B cell (primary cell): ENCODE measurements around the gene JAG2. TPM values are rescaled to one million over a fixed set of nuclear protein-coding genes. Genes with fewer than 3 reads are reported as not detected.

Source experiments
- ATAC-seq: fragments of 200-7000 bp; cut with Tn5 transposase; one replicate; pipeline ENCODE4 v1.10.0; 2021; ENCODE audit warnings: low read depth, mild to moderate bottlenecking, moderate number of reproducible peaks, moderate library complexity
- CTCF ChIA-PET: fragments of 350-600 bp; sonication (Branson Sonifier 250); formaldehyde crosslinking; loops from one replicate; lab custom pipeline; 2021; ENCODE audit warnings: antibody characterized with exemption, inconsistent platforms; lab: Charles Lee
- POLR2A ChIA-PET: fragments of 350-600 bp; sonication (Branson Sonifier 250); formaldehyde crosslinking; loops from one replicate; lab custom pipeline; 2021; ENCODE audit warnings: antibody characterized with exemption; lab: Charles Lee
- DNase-seq: peaks from one replicate; pipeline ENCODE4 v3.0.0; 2013
- H2AFZ ChIP-seq: 2 replicates; pipeline ENCODE4 v1.6.1; 2012; ENCODE audit warnings: mild to moderate bottlenecking, low read depth, low read length; ENCODE audit not compliant: insufficient read depth, poor library complexity, severe bottlenecking
- H3K27ac ChIP-seq, 2 donors: 1 replicate in 1 of 2; 2 replicates in 1 of 2; pipeline ENCODE4 v1.5.1; 2012 to 2013; ENCODE audit warnings: low read length in 2 of 2, mild to moderate bottlenecking in 2 of 2, moderate library complexity in 1 of 2
- H3K27me3 ChIP-seq, 4 experiments: fragments of 200-600 bp in 1 of 4; sonication (generic) in 1 of 4; replicated peaks in 1 of 4; 1 replicate in 2 of 4; 2 replicates in 2 of 4; pipeline versions ENCODE4 v1.6.1 to v1.7.0; 2013 to 2016; ENCODE audit warnings: low read length in 3 of 4, mild to moderate bottlenecking in 2 of 4, mixed read lengths in 1 of 4, moderate library complexity in 1 of 4; ENCODE audit not compliant: insufficient read depth in 4 of 4, control insufficient read depth in 3 of 4; ENCODE audit errors: control extremely low read depth in 1 of 4
- H3K36me3 ChIP-seq, 2 experiments: replicated peaks in 1 of 2; 1 replicate in 1 of 2; 2 replicates in 1 of 2; pipeline versions ENCODE4 v1.6.1 to v1.7.1; 2013; ENCODE audit warnings: low read length in 1 of 2; ENCODE audit not compliant: insufficient read depth in 2 of 2, control insufficient read depth in 1 of 2; ENCODE audit errors: control extremely low read depth in 1 of 2, extremely low read depth in 1 of 2
- H3K4me1 ChIP-seq, 2 donors: fragments of 200-600 bp in 1 of 2; sonication (generic) in 1 of 2; 1 replicate in 1 of 2; 2 replicates in 1 of 2; pipeline versions ENCODE4 v1.5.1 to v1.6.1; 2013 to 2017; ENCODE audit warnings: low read length in 2 of 2; ENCODE audit not compliant: control insufficient read depth in 2 of 2, insufficient read depth in 2 of 2
- H3K4me2 ChIP-seq: replicated peaks from 2 replicates; pipeline ENCODE3; 2012; ENCODE audit warnings: mild to moderate bottlenecking, low read depth, low read length; ENCODE audit not compliant: poor library complexity, severe bottlenecking
- H3K4me3 ChIP-seq, 5 experiments: fragments of 200-600 bp in 1 of 5; sonication (generic) in 1 of 5; 1 replicate in 3 of 5; 2 replicates in 2 of 5; pipeline versions ENCODE4 v1.5.1 to v1.7.0; 2011 to 2016; ENCODE audit warnings: low read length in 4 of 5, mild to moderate bottlenecking in 4 of 5, low read depth in 2 of 5, control low read depth in 1 of 5, moderate library complexity in 1 of 5; ENCODE audit not compliant: insufficient read depth in 1 of 5; ENCODE audit errors: control extremely low read depth in 1 of 5, extremely low read depth in 1 of 5
- H3K79me2 ChIP-seq: fragments of 200-600 bp; sonication (generic); one replicate; pipeline ENCODE4 v1.6.0; 2016; ENCODE audit warnings: low read length; ENCODE audit not compliant: control insufficient read depth, insufficient read depth
- H3K9ac ChIP-seq: fragments of 200-600 bp; sonication (generic); 2 replicates; pipeline ENCODE4 v1.6.1; 2017; ENCODE audit warnings: mild to moderate bottlenecking, low read length, moderate library complexity
- H3K9me3 ChIP-seq, 3 donors: one replicate each; pipeline versions ENCODE4 v1.6.1 to v1.7.1; 2013; ENCODE audit warnings: low read length in 2 of 3; ENCODE audit not compliant: control insufficient read depth in 2 of 3, insufficient read depth in 1 of 3; ENCODE audit errors: control extremely low read depth in 1 of 3
- H4K20me1 ChIP-seq: 2 replicates; pipeline ENCODE4 v1.6.0; 2012; ENCODE audit warnings: mild to moderate bottlenecking, low read length; ENCODE audit not compliant: insufficient read depth, control insufficient read depth, poor library complexity, severe bottlenecking
- H3K27ac Mint-ChIP-seq: one replicate; pipeline ENCODE4 v1.8.0; 2021; ENCODE audit warnings: mixed read lengths
- H3K27me3 Mint-ChIP-seq: one replicate; pipeline ENCODE4 v1.8.0; 2021; ENCODE audit warnings: mixed read lengths
- H3K4me1 Mint-ChIP-seq: one replicate; pipeline ENCODE4 v1.8.0; 2021; ENCODE audit warnings: mixed read lengths
- H3K4me3 Mint-ChIP-seq: one replicate; pipeline ENCODE4 v1.8.0; 2021; ENCODE audit warnings: mixed read lengths
- H3K9me3 Mint-ChIP-seq: one replicate; pipeline ENCODE4 v1.8.0; 2022; ENCODE audit warnings: mixed read lengths; ENCODE audit not compliant: insufficient read depth
- CTCF ChIP-seq: fragments of 200-600 bp; IDR thresholded peaks from one replicate; pipeline ENCODE4 v1.8.0; 2022; ENCODE audit warnings: antibody characterized with exemption, mild to moderate bottlenecking
- EZH2 ChIP-seq: IDR thresholded peaks from 2 replicates; pipeline ENCODE4 v1.6.1; 2012; ENCODE audit warnings: borderline replicate concordance, low read depth, mild to moderate bottlenecking, moderate library complexity, low read length; ENCODE audit not compliant: insufficient read depth, poor library complexity, severe bottlenecking
- WGBS: methylation state at CpG from one replicate; pipeline ENCODE4 v1.1.5; 2013; ENCODE audit warnings: missing lambda C conversion rate; ENCODE audit not compliant: insufficient coverage; 5-methylcytosine and 5-hydroxymethylcytosine counted together
- intact Hi-C: fragments of 100-400 bp; cut with micrococcal nuclease; formaldehyde crosslinking; loops from one replicate; pipeline ENCODE4 v1.10.0; 2022
- polyA plus RNA-seq: library from polyadenylated mRNA; depleted of rRNA; stranded (reverse); fragments of >200 nt; gene quantifications from 2 replicates; pipeline ENCODE4 v1.2.3, GENCODE V29; 2012
- total RNA-seq, 2 donors: library from RNA; stranded (reverse); fragments of 120-200 nt in 1 of 2; gene quantifications; 1 replicate in 1 of 2; 2 replicates in 1 of 2; pipeline versions ENCODE4 v1.2.3 to v1.2.4, GENCODE V29; 2013 to 2022

JAG2 gene
- total and polyA plus RNA-seq, 2 donors (not counting 1 experiment from before 2014, with no cell fraction given) = 0.27 to 0.34 TPM

GRCh38 chr14:105209646-105210045 is 41.1 kb upstream of the JAG2 start:
- ChIA-PET CTCF (no interaction called here), POLR2A (no interaction called here)
- Mint-ChIP-seq H3K27ac (no peak overlapping the region), H3K9me3 (no peaks in the 10 kb centered on the region), H3K27me3 (no peaks in the 10 kb centered on the region), H3K4me3 (no peak overlapping the region), H3K4me1 (peaks cover 4% of the 10 kb centered on the region)
- H4K20me1 ChIP-seq = peaks cover 10% of the 10 kb centered on the region
- H3K9me3 ChIP-seq = no peaks in the 10 kb centered on the region
- H3K36me3 ChIP-seq = peaks cover 0 to 14% of the 10 kb centered on the region in 2 experiments
- TF ChIP-seq EZH2 = no peak
- intact Hi-C loops = no loop called here
- no peak overlapping the region for H3K9ac ChIP-seq
- ATAC-seq (no peak), DNase-seq (no peak)
- H3K4me2 ChIP-seq = no peak overlapping the region
- WGBS = 98% methylated on average over 16 of the region's 16 CpGs
- H3K27me3 ChIP-seq = no peaks in the 10 kb centered on the region
- no peak overlapping the region for H3K27ac ChIP-seq
- H3K79me2 ChIP-seq = no peaks in the 10 kb centered on the region
- H2AFZ ChIP-seq = no peak overlapping the region
- H3K4me3 ChIP-seq = no peak overlapping the region
- peaks cover 3% of the 10 kb centered on the region in 2 donors for H3K4me1 ChIP-seq

GRCh38 chr14:105209091-105209490 is 40.5 kb upstream of the JAG2 start:
- no peak overlapping the region for H3K27ac ChIP-seq
- no peak for ATAC-seq
- H3K9me3 Mint-ChIP-seq = no peaks in the 10 kb centered on the region
- no peak overlapping the region for H3K9ac ChIP-seq
- ChIA-PET CTCF (no interaction called here), POLR2A (no interaction called here)
- H3K27ac Mint-ChIP-seq = no peak overlapping the region
- H3K9me3 ChIP-seq = no peaks in the 10 kb centered on the region
- H3K4me1 ChIP-seq = peaks cover 3 to 7% of the 10 kb centered on the region in 2 donors
- H4K20me1 ChIP-seq = peaks cover 4% of the 10 kb centered on the region
- no peak overlapping the region for H3K4me3 ChIP-seq
- H3K4me1 Mint-ChIP-seq = peaks cover 9% of the 10 kb centered on the region
- TF ChIP-seq EZH2 = no peak
- TF ChIP-seq CTCF = no peak
- H3K27me3 Mint-ChIP-seq = no peaks in the 10 kb centered on the region
- H3K79me2 ChIP-seq = no peaks in the 10 kb centered on the region
- intact Hi-C loops = no loop called here
- DNase-seq = no peak
- H3K27me3 ChIP-seq = peaks cover 0 to under 1% (median 0%) of the 10 kb centered on the region in 4 experiments
- H2AFZ ChIP-seq = no peak overlapping the region
- H3K4me2 ChIP-seq = no peak overlapping the region
- WGBS = 100% methylated on average over 6 of the region's 8 CpGs
- no peak overlapping the region for H3K4me3 Mint-ChIP-seq
- peaks cover 0 to 13% of the 10 kb centered on the region in 2 experiments for H3K36me3 ChIP-seq
